HepG2 (cell line): ENCODE data around the gene SMAD3. TPM values are rescaled to one million over a fixed set of nuclear protein-coding genes. Genes with fewer than 3 reads are reported as not detected.
A peak's percentile ranks its signal among the peaks of the same experiment; 100 is the strongest.

Experiments used
- ARNT ChIP-seq: fragments of 450-650 bp; IDR thresholded peaks from 2 replicates; pipeline ENCODE4 v1.6.1; 2017
- ARNTL ChIP-seq: sonication (generic); formaldehyde crosslinking; IDR thresholded peaks from 2 replicates; pipeline ENCODE4 v1.4.0; 2020; ENCODE audit warnings: mild to moderate bottlenecking, missing genetic modification reagents
- ATAD3A ChIP-seq: sonication (generic); formaldehyde crosslinking; IDR thresholded peaks from 2 replicates; pipeline ENCODE4 v1.4.0; 2020; ENCODE audit warnings: missing genetic modification reagents
- DPF2 ChIP-seq: sonication (generic); formaldehyde crosslinking; IDR thresholded peaks from 2 replicates; pipeline ENCODE4 v1.4.0; 2020; ENCODE audit warnings: mild to moderate bottlenecking, low read depth, missing genetic modification reagents, borderline replicate concordance
- NCOA2 ChIP-seq: sonication (generic); formaldehyde crosslinking; IDR thresholded peaks from 2 replicates; pipeline ENCODE4 v1.8.0; 2022; ENCODE audit warnings: inconsistent platforms
- POLR2AphosphoS5 ChIP-seq: IDR thresholded peaks from 2 replicates; pipeline ENCODE4 v1.6.1; 2012; ENCODE audit warnings: low read depth, low read length
- ZFP90 ChIP-seq: sonication (generic); formaldehyde crosslinking; IDR thresholded peaks from 2 replicates; pipeline ENCODE4 v1.8.0; 2022; ENCODE audit warnings: missing genetic modification reagents, mild to moderate bottlenecking, inconsistent platforms, borderline replicate concordance
- ZNF232 ChIP-seq: sonication (generic); formaldehyde crosslinking; IDR thresholded peaks from 2 replicates; pipeline ENCODE4 v1.4.0; 2020; ENCODE audit warnings: missing genetic modification reagents, borderline replicate concordance
- ZNF549 ChIP-seq: sonication (generic); formaldehyde crosslinking; IDR thresholded peaks from 2 replicates; pipeline ENCODE4 v1.5.0; 2020; ENCODE audit warnings: missing genetic modification reagents
- ZNF775 ChIP-seq: sonication (generic); formaldehyde crosslinking; IDR thresholded peaks from 2 replicates; pipeline ENCODE4 v1.4.0; 2020; ENCODE audit warnings: missing genetic modification reagents, mild to moderate bottlenecking, moderate library complexity, borderline replicate concordance
- ZNF878 ChIP-seq: sonication (generic); formaldehyde crosslinking; IDR thresholded peaks from 2 replicates; pipeline ENCODE4 v1.8.1; 2023; ENCODE audit warnings: mild to moderate bottlenecking, missing genetic modification reagents, moderate library complexity
- ZNF879 ChIP-seq: sonication (generic); formaldehyde crosslinking; IDR thresholded peaks from 2 replicates; pipeline ENCODE4 v1.8.1; 2023; ENCODE audit warnings: missing genetic modification reagents
- polyA plus RNA-seq, 8 experiments: library from polyadenylated mRNA; depleted of rRNA in 3 of 8; stranded (reverse) in 7 of 8; unstranded in 1 of 8; fragments of >200 nt; fragmentation: Illumina TruSeq in 4 of 8; extraction: Trizol in 4 of 8; gene quantifications; 2 replicates each; pipeline versions ENCODE4 v1.2.1 to v1.2.3, GENCODE V29; 2011 to 2016; ENCODE audit warnings: low read depth in 4 of 8, missing spikeins in 1 of 8, mixed read lengths in 1 of 8; ENCODE audit not compliant: insufficient read depth in 1 of 8
- total RNA-seq, 5 experiments: library from RNA; depleted of rRNA; stranded (reverse); fragments of >200 nt; fragmentation: Illumina TruSeq; extraction: Trizol; gene quantifications; 2 replicates each; pipeline ENCODE4 v1.2.3, GENCODE V29; 2016; ENCODE audit warnings: low read depth in 1 of 5
- TF ChIP-seq, protein P1 (sequence below): sonication (generic); formaldehyde crosslinking; IDR thresholded peaks from 2 replicates; pipeline ENCODE4 v1.8.0; 2022; ENCODE audit warnings: mild to moderate bottlenecking, missing genetic modification reagents
- TF ChIP-seq, protein P2 (sequence below): sonication (generic); formaldehyde crosslinking; IDR thresholded peaks from 2 replicates; pipeline ENCODE4 v1.8.0; 2022; ENCODE audit warnings: missing genetic modification reagents, mild to moderate bottlenecking, moderate library complexity, borderline replicate concordance
- TF ChIP-seq, protein P3 (sequence below): sonication (generic); formaldehyde crosslinking; IDR thresholded peaks from 2 replicates; pipeline ENCODE4 v1.4.0; 2020; ENCODE audit warnings: missing genetic modification reagents, mild to moderate bottlenecking, borderline replicate concordance
- TF ChIP-seq, protein P4 (sequence below): sonication (generic); formaldehyde crosslinking; IDR thresholded peaks from 2 replicates; pipeline ENCODE4 v1.4.0; 2020; ENCODE audit warnings: missing genetic modification reagents
- TF ChIP-seq, protein P5 (sequence below): sonication (generic); formaldehyde crosslinking; conservative IDR thresholded peaks from 2 replicates; pipeline ENCODE4 v1.4.0; 2020; ENCODE audit warnings: missing genetic modification reagents
- TF ChIP-seq, protein P6 (sequence below): sonication (generic); formaldehyde crosslinking; IDR thresholded peaks from 2 replicates; pipeline ENCODE4 v1.4.0; 2020; ENCODE audit warnings: missing genetic modification reagents, mild to moderate bottlenecking, borderline replicate concordance

The SMAD3 gene
- total and polyA plus RNA-seq, 2 of the 13 experiments (the other 11 are each of a cell fraction or from before 2014, with no cell fraction given): 8.6 to 56.3 TPM

DNA sequence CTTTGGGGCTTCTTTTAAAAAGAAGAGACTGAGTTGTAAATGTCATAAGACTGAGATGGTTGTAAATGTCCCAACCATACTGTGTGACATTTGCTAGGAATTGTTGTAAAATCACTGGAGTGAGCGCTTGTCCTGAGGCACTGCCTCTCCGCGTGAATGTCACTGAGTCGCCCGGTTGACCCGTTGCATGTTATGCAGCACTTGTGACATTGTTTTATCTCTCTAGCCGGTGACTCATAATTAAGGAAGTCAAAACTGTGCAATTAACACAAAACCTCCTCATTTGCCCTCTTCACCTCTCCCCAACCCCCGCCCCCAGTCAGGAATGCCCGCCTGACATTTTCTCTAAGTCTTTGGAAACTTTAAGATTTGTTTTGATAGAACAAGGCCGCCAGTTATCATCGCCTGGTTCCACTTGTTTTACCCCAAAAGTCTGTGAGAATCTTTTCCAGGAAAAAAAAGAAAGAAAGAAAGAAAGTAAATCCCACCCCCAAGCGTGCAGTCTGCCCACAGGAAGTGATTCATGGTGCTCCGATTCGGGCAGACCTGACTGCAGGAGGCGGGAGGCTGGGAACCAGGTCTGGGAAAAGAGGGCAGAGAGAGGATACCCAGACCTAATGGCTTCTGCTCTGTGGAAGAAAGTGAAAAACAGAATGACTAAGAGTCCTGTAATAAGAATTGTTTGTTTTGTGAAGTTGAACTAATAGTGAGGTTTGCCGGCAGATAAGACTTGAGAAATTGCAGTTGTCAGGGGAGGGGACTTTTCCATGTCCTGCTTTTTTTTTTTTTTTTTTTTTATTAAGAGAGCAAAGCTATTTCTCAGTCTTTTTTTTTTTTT, 84.8 kb downstream of the SMAD3 start (continued):
- TF ChIP-seq ZNF775 (no peak), DPF2 (CRISPR knock-in tag) (0 out of 2 replicates have a peak, but pooled peaks have one; percentile 14), ARNTL (no peak), ARNT (no peak), ZNF878 (CRISPR knock-in tag) (no peak), ZNF879 (CRISPR knock-in tag) (no peak), ATAD3A (no peak), ZNF232 (no peak), NCOA2 (CRISPR knock-in tag) (peak; percentile 35; the same call in 1 of the 2 replicates), ZNF549 (CRISPR knock-in tag) (no peak), ZFP90 (CRISPR knock-in tag) (no peak), POLR2AphosphoS5 (no peak)
- TF ChIP-seq, protein P1, sequence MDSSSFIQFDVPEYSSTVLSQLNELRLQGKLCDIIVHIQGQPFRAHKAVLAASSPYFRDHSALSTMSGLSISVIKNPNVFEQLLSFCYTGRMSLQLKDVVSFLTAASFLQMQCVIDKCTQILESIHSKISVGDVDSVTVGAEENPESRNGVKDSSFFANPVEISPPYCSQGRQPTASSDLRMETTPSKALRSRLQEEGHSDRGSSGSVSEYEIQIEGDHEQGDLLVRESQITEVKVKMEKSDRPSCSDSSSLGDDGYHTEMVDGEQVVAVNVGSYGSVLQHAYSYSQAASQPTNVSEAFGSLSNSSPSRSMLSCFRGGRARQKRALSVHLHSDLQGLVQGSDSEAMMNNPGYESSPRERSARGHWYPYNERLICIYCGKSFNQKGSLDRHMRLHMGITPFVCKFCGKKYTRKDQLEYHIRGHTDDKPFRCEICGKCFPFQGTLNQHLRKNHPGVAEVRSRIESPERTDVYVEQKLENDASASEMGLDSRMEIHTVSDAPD (CRISPR knock-in tag): no peak
- TF ChIP-seq, protein P2, sequence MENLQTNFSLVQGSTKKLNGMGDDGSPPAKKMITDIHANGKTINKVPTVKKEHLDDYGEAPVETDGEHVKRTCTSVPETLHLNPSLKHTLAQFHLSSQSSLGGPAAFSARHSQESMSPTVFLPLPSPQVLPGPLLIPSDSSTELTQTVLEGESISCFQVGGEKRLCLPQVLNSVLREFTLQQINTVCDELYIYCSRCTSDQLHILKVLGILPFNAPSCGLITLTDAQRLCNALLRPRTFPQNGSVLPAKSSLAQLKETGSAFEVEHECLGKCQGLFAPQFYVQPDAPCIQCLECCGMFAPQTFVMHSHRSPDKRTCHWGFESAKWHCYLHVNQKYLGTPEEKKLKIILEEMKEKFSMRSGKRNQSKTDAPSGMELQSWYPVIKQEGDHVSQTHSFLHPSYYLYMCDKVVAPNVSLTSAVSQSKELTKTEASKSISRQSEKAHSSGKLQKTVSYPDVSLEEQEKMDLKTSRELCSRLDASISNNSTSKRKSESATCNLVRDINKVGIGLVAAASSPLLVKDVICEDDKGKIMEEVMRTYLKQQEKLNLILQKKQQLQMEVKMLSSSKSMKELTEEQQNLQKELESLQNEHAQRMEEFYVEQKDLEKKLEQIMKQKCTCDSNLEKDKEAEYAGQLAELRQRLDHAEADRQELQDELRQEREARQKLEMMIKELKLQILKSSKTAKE (CRISPR knock-in tag): no peak
- TF ChIP-seq, protein P3, sequence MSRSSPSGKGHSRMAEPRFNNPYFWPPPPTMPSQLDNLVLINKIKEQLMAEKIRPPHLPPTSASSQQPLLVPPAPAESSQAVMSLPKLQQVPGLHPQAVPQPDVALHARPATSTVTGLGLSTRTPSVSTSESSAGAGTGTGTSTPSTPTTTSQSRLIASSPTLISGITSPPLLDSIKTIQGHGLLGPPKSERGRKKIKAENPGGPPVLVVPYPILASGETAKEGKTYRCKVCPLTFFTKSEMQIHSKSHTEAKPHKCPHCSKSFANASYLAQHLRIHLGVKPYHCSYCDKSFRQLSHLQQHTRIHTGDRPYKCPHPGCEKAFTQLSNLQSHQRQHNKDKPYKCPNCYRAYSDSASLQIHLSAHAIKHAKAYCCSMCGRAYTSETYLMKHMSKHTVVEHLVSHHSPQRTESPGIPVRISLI (CRISPR knock-in tag): peak; percentile 78
- TF ChIP-seq, protein P4, sequence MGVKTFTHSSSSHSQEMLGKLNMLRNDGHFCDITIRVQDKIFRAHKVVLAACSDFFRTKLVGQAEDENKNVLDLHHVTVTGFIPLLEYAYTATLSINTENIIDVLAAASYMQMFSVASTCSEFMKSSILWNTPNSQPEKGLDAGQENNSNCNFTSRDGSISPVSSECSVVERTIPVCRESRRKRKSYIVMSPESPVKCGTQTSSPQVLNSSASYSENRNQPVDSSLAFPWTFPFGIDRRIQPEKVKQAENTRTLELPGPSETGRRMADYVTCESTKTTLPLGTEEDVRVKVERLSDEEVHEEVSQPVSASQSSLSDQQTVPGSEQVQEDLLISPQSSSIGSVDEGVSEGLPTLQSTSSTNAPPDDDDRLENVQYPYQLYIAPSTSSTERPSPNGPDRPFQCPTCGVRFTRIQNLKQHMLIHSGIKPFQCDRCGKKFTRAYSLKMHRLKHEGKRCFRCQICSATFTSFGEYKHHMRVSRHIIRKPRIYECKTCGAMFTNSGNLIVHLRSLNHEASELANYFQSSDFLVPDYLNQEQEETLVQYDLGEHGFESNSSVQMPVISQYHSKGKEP (CRISPR knock-in tag): no peak
- TF ChIP-seq, protein P5, sequence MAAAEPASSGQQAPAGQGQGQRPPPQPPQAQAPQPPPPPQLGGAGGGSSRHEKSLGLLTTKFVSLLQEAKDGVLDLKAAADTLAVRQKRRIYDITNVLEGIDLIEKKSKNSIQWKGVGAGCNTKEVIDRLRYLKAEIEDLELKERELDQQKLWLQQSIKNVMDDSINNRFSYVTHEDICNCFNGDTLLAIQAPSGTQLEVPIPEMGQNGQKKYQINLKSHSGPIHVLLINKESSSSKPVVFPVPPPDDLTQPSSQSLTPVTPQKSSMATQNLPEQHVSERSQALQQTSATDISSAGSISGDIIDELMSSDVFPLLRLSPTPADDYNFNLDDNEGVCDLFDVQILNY: no peak
- TF ChIP-seq, protein P6, sequence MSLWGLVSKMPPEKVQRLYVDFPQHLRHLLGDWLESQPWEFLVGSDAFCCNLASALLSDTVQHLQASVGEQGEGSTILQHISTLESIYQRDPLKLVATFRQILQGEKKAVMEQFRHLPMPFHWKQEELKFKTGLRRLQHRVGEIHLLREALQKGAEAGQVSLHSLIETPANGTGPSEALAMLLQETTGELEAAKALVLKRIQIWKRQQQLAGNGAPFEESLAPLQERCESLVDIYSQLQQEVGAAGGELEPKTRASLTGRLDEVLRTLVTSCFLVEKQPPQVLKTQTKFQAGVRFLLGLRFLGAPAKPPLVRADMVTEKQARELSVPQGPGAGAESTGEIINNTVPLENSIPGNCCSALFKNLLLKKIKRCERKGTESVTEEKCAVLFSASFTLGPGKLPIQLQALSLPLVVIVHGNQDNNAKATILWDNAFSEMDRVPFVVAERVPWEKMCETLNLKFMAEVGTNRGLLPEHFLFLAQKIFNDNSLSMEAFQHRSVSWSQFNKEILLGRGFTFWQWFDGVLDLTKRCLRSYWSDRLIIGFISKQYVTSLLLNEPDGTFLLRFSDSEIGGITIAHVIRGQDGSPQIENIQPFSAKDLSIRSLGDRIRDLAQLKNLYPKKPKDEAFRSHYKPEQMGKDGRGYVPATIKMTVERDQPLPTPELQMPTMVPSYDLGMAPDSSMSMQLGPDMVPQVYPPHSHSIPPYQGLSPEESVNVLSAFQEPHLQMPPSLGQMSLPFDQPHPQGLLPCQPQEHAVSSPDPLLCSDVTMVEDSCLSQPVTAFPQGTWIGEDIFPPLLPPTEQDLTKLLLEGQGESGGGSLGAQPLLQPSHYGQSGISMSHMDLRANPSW: no peak
